CD4-positive, alpha-beta T cell treated with Interferon gamma for 1 hour (primary cell): ENCODE results near the gene INVS.
A peak's percentile ranks its signal among the peaks of the same experiment; 100 is the strongest.
"Not testable (repeated sequence)": the region's sequence is repeated elsewhere in the genome, so short reads cannot be mapped to it uniquely, and the experiment has no call there.

Experiments used
- DNase-seq: peaks from one replicate; pipeline ENCODE4 v3.0.0-alpha.2; 2020

INVS gene

GRCh38 chr9:100206899-100207298, 107.9 kb downstream of the INVS start:
- no peak for DNase-seq

DNA sequence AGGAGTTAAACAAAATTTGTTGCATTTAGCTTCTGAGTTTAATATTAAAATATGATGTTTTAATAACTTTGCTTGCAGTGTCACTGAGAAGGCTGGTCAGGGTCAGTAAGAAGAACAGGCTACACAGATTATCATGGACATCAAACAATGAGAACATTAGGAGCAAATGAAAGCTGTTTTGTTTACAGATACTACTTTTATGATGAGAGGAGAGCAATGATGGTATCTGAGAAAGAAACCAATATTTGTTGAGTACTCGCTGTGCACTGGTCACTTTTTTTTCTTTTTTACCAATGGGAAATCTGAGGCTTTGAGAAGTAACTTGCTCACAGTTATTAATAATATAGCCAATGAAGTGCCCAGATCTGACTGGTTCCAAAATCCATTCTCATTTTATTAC, 109.6 kb downstream of the INVS start:
- no peak for DNase-seq

DNA sequence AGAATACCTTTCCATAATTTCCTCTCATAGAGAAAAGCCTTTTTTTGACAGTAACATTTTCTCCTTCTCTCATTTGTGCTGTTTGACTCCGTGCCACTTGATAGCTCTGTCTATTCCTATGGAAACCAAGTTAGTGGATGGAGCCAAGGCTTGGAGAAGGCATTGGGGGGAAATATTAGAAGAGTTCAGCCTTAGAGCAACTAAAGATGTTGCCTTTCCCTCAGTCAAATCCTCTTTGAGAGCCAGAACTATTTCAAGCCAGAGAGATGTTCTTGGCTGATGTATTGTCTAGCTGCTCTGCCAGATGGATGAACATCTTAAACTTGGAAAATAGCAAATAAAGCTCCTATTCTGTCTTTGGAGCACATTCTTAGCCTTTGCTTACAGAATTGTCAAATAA, 112.4 kb downstream of the INVS start:
- DNase-seq, result no peak

- DNase-seq, result no peak
These were observed 114.9 kb downstream of the INVS start for GRCh38 chr9:100213730-100214477.

DNA sequence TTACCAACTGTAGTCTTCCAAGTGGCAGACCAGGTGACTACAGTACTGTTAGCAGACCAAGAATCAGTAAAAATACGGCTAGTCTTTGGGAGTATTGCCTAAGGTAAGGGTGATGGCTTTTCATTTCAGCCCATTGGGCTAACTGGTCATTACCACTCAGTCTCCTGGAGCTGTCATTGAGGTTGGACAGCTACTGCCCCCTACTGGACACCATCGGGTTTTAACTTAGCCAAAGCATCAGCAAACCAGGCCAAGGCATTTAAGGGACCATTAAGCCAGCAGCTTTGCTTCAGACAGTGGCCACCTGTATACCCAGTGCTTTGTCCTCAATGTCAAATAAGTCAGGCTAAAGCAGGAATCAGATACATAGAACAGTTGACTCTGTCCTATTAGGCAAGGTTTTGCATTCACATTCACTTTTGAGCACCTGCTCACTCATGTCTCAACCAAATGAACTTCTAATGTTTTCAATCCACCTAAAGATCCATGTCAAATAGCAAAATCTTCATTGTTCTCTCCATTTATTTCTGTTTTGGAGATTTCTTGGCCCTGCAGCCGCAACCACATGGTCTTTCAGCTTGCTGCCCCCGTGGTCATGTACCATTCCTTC, 117.2 kb downstream of the INVS start:
- peak; percentile 50 for DNase-seq

- DNase-seq, result no peak
These were observed 118.5 kb downstream of the INVS start for GRCh38 chr9:100217536-100217935.

DNA sequence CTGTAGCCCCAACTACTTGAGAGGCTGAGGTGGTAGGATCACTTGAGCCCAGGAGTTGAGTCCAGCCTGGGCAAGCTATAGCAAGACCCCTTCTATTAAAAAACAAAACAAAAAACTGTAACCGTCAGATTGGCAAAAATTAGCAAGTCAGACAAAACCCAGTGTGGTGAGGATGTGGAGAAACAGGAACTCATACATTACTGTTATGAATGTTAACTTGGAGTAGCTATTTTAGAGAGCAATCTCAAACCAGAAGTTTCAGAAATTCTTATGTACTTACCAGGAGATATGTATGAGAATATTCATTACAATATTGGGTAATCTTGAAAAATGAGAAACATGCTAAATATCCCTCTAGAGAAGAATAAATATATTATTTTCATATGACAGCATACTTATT, 120.3 kb downstream of the INVS start:
- no peak for DNase-seq

DNA sequence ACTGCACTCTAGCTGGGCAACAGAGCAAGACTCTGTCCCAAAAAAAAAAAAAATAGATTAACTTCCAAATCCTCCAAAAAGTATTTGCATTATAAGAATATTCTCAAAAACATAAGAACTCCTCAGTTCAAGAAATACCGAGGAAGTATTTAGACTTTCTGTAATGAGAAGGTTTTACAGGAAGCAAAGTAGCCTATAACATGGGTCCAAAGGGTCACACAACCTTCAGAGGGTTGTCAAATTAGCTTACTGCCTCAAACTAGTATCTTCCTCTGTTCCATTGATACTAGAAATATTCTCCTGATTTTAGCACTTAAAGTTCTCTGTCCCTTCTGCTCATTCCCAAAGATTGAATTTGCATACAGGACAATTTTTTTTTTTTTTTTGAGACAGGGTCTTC, 121.9 kb downstream of the INVS start:
- no peak for DNase-seq

DNA sequence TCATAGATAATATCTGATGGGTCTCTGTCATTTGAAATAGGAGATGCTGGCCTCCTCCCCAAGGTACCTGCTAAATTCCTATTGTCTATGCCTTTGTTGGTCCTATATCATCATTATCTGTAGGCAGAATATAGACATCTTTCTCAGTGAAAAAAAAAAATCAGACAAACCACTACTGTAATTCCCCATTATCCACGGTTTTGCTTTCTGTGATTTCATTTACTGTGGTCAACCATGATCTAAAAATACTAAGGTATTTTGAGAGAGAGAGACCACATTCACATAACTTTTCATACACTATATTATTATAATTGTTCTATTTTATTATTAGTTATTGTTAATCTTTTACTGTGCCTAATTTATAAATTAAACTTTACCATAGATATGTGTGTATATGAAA, 122.5 kb downstream of the INVS start:
- DNase-seq, result no peak

- no peak for DNase-seq
These were observed 123.6 kb downstream of the INVS start for GRCh38 chr9:100222674-100223073.

- no peak for DNase-seq
These were observed 128.6 kb downstream of the INVS start for GRCh38 chr9:100227636-100228035.

DNA sequence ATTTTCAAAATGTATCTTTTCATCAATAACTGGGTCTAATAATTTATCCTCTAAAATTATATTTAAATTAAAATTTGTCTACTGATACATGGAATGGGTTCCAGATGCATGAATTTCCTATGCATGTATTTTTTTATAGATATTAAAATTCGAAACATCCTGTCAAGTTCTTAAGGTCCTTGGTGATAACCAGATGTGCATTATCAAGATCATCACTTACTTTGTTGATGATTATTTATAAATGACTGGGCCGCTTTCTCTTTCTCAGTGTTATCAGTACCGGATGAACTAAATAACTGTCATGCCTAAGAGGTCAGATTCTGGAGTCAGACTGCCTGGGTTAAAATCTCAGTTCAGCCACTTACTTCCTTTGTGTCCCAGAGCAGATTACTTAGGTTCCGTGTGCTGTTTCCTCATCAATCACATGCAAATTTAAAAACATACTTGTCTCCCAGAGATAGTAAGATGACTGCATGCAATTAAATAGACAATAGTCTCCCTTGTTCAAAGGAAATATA, 129.4 kb downstream of the INVS start:
- no peak for DNase-seq

GRCh38 chr9:100229136-100229535, 130.1 kb downstream of the INVS start:
- no peak for DNase-seq

- DNase-seq, result no peak
These were observed 130.5 kb downstream of the INVS start for GRCh38 chr9:100229561-100229960.

GRCh38 chr9:100236986-100237385, 137.9 kb downstream of the INVS start:
- DNase-seq, result not testable (repeated sequence)

GRCh38 chr9:100240512-100240911, 141.5 kb downstream of the INVS start:
- no peak for DNase-seq

DNA sequence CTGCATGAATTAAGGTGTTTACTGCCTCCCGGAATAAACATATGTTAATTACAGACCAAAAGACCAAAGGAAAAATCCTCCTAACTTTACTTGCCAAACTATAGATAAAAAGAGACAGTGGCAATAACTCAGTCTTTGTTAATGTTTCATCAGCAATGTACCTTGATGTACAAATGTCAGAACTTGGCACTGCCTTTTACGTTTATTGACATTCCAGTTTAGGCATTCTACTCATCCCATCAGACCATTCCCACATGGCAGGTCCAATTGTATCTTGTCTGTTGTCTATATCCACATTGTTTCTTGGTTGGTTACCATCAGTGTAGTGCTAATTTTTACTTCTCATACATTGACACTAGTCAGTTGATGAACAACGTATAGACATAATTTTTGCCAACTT, 168.2 kb downstream of the INVS start:
- no peak for DNase-seq

GRCh38 chr9:100268271-100268670, 169.2 kb downstream of the INVS start:
- no peak for DNase-seq

DNA sequence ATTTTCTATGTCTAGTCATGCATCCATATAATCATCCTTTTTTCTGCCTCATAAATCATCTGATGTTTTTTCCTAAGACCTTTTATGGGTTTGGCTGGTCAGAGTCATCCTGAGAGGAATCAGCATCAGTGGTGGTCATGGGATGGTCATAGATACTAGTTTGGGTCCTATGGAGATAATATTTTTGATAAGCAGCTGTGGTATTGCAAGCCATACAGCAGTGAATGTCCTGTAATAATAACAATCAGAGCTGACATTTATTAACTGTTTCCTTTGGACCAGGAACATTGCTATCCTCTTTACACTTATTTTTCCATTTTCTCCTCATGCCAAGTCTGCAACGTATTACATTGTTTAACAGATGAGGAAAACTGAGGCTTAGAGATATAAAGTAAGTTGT, 170.6 kb downstream of the INVS start:
- no peak for DNase-seq

- DNase-seq, result no peak
These were observed 178.3 kb downstream of the INVS start for GRCh38 chr9:100277166-100277979.

- no peak for DNase-seq
These were observed 182.0 kb downstream of the INVS start for GRCh38 chr9:100281066-100281465.

GRCh38 chr9:100281676-100282387, 182.8 kb downstream of the INVS start:
- DNase-seq, result no peak

- no peak for DNase-seq
These were observed 183.3 kb downstream of the INVS start for GRCh38 chr9:100282388-100282719.
